ENCODE measurements around the gene ARSB. TPM values are rescaled to one million over a fixed set of nuclear protein-coding genes. Genes with fewer than 3 reads are reported as not detected.

ARSB gene
- total and polyA plus RNA-seq, 9 of the 15 experiments (the other 6 are each of a cell fraction or from before 2014, with no cell fraction given), result 0.52 to 4.6 (median 2.4) TPM

DNA sequence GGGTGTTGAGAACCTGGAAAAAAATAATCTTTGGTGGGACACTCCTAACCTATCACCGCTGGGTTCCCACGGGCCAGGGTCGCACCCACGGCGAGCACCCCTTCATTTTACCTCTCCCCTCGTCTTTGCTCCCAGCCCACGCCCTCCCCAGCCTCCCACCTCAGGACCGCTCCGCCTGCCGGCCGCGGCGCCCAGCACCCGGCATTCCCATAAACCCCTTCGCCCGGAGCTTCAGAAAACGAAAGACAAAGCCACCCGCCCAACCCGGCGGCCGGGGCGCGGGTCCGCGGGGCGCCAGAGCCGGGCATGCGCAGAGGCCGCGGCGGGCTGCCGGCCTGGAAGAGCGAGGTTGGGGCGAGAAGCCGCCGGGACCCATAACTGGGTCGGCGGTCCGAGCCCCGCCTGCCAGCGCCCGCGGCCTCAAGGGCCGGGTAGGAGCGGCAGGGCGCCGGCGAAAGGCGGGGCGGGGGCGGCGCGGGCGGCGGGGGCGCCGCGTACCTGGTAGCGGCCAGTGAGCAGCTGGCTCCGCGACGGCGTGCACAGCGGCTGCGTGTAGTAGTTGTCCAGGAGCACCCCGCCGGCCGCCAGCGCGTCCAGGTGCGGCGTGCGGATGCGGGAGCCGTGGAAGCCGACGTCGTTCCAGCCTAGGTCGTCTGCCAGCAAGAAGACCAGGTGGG, 533 bp downstream of the ARSB start (continued):
- TF ChIP-seq, protein P1, sequence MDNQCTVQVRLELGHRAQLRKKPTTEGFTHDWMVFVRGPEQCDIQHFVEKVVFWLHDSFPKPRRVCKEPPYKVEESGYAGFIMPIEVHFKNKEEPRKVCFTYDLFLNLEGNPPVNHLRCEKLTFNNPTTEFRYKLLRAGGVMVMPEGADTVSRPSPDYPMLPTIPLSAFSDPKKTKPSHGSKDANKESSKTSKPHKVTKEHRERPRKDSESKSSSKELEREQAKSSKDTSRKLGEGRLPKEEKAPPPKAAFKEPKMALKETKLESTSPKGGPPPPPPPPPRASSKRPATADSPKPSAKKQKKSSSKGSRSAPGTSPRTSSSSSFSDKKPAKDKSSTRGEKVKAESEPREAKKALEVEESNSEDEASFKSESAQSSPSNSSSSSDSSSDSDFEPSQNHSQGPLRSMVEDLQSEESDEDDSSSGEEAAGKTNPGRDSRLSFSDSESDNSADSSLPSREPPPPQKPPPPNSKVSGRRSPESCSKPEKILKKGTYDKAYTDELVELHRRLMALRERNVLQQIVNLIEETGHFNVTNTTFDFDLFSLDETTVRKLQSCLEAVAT (IDR thresholded peaks at IDR 0.05), result no peak
- TF ChIP-seq XRCC3 (IDR thresholded peaks at IDR 0.05), result no peak
- no peak for TF ChIP-seq FOXK2 (conservative IDR thresholded peaks at IDR 0.05 in 1 of 2, IDR thresholded peaks at IDR 0.05 in 1 of 2; ENCODE audit: low read depth in 2 of 2)
- TF ChIP-seq FOXJ2 (tag; IDR thresholded peaks at IDR 0.05), result no peak
- TF ChIP-seq, protein P2, sequence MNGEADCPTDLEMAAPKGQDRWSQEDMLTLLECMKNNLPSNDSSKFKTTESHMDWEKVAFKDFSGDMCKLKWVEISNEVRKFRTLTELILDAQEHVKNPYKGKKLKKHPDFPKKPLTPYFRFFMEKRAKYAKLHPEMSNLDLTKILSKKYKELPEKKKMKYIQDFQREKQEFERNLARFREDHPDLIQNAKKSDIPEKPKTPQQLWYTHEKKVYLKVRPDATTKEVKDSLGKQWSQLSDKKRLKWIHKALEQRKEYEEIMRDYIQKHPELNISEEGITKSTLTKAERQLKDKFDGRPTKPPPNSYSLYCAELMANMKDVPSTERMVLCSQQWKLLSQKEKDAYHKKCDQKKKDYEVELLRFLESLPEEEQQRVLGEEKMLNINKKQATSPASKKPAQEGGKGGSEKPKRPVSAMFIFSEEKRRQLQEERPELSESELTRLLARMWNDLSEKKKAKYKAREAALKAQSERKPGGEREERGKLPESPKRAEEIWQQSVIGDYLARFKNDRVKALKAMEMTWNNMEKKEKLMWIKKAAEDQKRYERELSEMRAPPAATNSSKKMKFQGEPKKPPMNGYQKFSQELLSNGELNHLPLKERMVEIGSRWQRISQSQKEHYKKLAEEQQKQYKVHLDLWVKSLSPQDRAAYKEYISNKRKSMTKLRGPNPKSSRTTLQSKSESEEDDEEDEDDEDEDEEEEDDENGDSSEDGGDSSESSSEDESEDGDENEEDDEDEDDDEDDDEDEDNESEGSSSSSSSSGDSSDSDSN (IDR thresholded peaks at IDR 0.05; ENCODE audit: borderline replicate concordance in 1 of 2, low read depth in 2 of 2, low read length in 2 of 2), result 0 out of 4 replicates have a peak, but pooled peaks of 1 of the 2 experiments have one; percentile 72
- TF ChIP-seq, protein P3, sequence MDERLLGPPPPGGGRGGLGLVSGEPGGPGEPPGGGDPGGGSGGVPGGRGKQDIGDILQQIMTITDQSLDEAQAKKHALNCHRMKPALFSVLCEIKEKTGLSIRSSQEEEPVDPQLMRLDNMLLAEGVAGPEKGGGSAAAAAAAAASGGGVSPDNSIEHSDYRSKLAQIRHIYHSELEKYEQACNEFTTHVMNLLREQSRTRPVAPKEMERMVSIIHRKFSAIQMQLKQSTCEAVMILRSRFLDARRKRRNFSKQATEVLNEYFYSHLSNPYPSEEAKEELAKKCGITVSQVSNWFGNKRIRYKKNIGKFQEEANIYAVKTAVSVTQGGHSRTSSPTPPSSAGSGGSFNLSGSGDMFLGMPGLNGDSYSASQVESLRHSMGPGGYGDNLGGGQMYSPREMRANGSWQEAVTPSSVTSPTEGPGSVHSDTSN (CRISPR knock-in tag; IDR thresholded peaks at IDR 0.05; ENCODE audit: low read depth), result no peak
- TF ChIP-seq, protein P3 (tag; conservative IDR thresholded peaks at IDR 0.05; ENCODE audit: low read depth), result no peak
- TF ChIP-seq, protein P4, sequence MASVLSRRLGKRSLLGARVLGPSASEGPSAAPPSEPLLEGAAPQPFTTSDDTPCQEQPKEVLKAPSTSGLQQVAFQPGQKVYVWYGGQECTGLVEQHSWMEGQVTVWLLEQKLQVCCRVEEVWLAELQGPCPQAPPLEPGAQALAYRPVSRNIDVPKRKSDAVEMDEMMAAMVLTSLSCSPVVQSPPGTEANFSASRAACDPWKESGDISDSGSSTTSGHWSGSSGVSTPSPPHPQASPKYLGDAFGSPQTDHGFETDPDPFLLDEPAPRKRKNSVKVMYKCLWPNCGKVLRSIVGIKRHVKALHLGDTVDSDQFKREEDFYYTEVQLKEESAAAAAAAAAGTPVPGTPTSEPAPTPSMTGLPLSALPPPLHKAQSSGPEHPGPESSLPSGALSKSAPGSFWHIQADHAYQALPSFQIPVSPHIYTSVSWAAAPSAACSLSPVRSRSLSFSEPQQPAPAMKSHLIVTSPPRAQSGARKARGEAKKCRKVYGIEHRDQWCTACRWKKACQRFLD (CRISPR knock-in tag; IDR thresholded peaks at IDR 0.05), result no peak
- TF ChIP-seq ZNF212 (CRISPR knock-in tag; IDR thresholded peaks at IDR 0.05), result 0 out of 2 replicates have a peak, but pooled peaks have one; percentile 20
- no peak for TF ChIP-seq PML (IDR thresholded peaks at IDR 0.05; ENCODE audit: low read length)
- peak; percentile 50 for TF ChIP-seq FIP1L1 (IDR thresholded peaks at IDR 0.05; ENCODE audit: low read depth, low read length, poor library complexity, severe bottlenecking)
- TF ChIP-seq POLR2AphosphoS2 (IDR thresholded peaks at IDR 0.05; ENCODE audit: low read length), result no peak
- no peak for TF ChIP-seq HNRNPK (IDR thresholded peaks at IDR 0.05; ENCODE audit: low read depth, low read length, poor library complexity, severe bottlenecking)
- TF ChIP-seq LCOR (CRISPR knock-in tag; IDR thresholded peaks at IDR 0.05), result no peak
- no peak for TF ChIP-seq RBM22 (IDR thresholded peaks at IDR 0.05; ENCODE audit: low read depth, low read length, poor library complexity, severe bottlenecking)
- TF ChIP-seq CEBPG (CRISPR knock-in tag; IDR thresholded peaks at IDR 0.05), result no peak
- TF ChIP-seq CEBPG (tag; conservative IDR thresholded peaks at IDR 0.05 in 1 of 2, IDR thresholded peaks at IDR 0.05 in 1 of 2), result no peak
- no peak for TF ChIP-seq ADNP (tag; IDR thresholded peaks at IDR 0.05)

Measured in K562 (cell line).